ENCODE results near the gene GH2. TPM values are rescaled to one million over a fixed set of nuclear protein-coding genes. Genes with fewer than 3 reads are reported as not detected.

Gene GH2
- total RNA-seq, 1 donor from 2014 or later, result not detected

DNA sequence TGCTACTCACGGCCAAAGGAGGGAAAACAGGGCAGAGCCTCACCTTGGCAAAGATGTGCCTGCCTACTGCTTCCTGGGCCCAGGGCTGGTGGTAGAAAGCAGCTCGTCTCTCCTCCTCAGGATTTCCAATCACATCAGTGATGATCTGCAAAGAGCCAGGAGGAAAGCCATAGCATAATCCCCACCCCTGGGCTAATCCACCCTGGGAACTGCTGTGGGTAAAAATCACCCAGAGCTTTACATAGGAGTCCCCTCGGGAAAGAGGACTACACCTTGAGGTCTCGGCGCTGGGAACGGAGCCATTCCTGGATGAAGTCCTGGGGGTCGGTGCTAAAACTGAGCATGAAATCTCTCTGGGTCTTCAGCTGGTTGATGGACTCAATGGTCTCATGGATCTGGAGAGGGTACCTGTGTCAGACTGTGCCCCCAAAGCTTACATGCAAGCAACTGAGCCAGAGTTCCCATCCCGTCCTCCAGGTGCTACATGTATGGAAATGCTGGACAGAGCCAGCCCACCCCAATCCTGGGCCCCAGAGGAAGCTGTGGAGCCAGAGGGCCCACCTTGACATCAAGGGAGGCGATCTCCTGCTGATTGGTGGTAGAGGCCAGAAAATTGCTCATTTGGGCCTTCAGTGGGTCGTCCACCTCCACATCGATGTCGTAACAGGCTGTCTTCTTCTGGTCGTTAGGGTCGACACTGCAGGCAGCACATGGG is 48.6 kb downstream of the GH2 start:
- DNase-seq (ENCODE audit: low spot score) (no peak), ATAC-seq (no peak)
- intact Hi-C loops (cut with DNase I), result no loop called here

DNA sequence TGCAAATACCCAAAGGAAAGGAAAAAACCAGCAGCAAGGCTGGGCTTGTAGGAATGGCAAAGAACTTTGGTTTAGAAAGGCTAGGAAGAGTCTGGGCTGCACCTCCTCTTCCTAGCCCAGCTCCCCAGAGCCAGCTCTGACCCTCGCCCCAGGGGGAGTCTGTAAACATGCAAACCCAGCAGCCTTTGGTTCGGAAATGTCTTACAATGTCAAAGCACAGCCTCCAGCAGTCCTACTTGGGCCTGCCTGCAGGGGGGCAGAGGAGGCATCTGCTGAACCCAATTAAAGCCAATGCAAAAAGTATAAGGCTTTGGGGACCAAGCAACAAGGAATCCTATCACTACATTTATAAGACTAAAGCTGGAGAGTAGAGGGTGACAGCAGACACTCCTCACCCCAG is 49.3 kb downstream of the GH2 start:
- no peak for DNase-seq (ENCODE audit: low spot score)
- intact Hi-C loops (cut with DNase I), result no loop called here

DNA sequence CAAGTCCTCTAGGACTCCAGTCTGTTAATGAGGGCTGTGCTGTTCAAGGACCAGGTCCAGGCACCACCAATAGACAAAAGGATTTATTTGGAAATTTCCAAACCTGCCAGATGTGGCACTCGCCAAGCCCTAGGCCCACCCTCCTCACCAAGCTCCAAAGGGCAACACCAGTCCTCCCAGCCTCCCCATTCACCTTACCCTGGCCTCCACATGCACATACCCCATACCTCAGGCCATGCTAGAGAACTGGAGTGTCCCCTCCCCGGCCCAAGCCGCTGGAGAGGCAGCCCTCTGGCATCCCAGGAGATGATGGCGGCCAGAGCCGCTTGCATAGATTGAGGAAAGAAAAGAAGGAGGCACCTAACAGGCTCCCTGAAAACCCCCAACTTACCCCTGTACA is 49.7 kb downstream of the GH2 start:
- intact Hi-C loops (cut with DNase I), result no loop called here
- no peak for ATAC-seq
- no peak for DNase-seq (ENCODE audit: low spot score)

More for the DNA sequence above, 49.3 kb downstream of the GH2 start:
- ATAC-seq, result no peak

DNA sequence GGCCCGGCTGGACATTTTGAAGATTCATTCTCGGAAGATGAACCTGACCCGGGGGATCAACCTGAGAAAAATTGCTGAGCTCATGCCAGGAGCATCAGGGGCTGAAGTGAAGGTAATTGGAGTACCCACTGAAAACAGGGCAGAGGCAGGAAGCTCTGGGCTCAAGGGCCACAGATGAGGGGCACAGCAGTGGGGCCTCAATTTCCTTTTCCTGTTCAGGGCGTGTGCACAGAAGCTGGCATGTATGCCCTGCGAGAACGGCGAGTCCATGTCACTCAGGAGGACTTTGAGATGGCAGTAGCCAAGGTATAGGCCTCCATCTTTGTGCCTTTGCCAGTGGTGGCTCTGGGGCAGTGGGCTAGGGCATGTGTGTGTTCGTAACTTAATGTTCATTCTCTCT is 50.2 kb downstream of the GH2 start:
- ATAC-seq (no peak), DNase-seq (ENCODE audit: low spot score) (no peak)
- intact Hi-C loops (cut with DNase I), result no loop called here

DNA sequence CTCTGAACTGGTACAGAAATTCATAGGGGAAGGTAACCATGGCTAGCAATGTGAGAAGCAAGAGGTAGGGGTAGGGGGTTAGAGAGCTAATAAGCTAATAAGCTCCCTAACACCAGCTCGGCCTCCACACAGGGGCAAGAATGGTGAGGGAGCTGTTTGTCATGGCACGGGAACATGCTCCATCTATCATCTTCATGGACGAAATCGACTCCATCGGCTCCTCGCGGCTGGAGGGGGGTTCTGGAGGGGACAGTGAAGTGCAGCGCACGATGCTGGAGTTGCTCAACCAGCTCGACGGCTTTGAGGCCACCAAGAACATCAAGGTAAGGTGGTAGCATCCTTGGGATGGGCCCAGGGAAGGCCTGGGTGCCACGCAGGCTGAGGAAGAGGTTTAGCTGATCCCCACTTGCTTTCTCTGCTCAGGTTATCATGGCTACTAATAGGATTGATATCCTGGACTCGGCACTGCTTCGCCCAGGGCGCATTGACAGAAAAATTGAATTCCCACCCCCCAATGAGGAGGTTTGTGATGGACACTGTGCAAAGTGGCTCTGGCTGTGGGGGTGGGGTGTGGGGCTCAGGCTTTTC is 50.7 kb downstream of the GH2 start:
- DNase-seq (ENCODE audit: low spot score) (no peak), ATAC-seq (no peak)
- intact Hi-C loops (cut with DNase I), result no loop called here

DNA sequence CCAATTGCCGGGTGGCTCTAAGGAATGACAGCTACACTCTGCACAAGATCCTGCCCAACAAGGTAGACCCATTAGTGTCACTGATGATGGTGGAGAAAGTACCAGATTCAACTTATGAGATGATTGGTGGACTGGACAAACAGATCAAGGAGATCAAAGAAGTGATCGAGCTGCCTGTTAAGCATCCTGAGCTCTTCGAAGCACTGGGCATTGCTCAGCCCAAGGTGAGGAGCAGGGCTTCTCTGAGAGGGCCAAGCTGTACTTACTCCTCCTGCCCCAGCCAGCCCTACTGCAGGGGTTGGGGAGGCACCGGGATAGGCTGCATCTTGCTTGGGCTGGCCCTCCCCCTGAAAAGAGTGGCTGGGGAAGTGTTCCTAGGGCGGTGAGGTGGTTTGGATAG is 51.5 kb downstream of the GH2 start:
- intact Hi-C loops (cut with DNase I), result no loop called here
- no peak for ATAC-seq
- no peak for DNase-seq (ENCODE audit: low spot score)

Other genes starting within 250 kb of the GH2 start
- 20.7 TPM for gene LIMD2, start 181.8 kb downstream of the GH2 start, total RNA-seq
- 54.3 TPM for gene STRADA, start 140.1 kb downstream of the GH2 start, total RNA-seq
- 74.0 TPM for gene CCDC47, start 108.3 kb downstream of the GH2 start, total RNA-seq
- 139 TPM for gene DDX42, start 107.8 kb downstream of the GH2 start, total RNA-seq
- gene PSMC5, start 54.5 kb downstream of the GH2 start, total RNA-seq, result 77.1 TPM
- gene FTSJ3, start 54.3 kb downstream of the GH2 start, total RNA-seq, result 41.9 TPM
- gene SMARCD2, start 39.3 kb downstream of the GH2 start, total RNA-seq, result 50.4 TPM
- gene CSH2, start 8.3 kb downstream of the GH2 start, total RNA-seq, result not detected
- gene CSH1, start 14.6 kb upstream of the GH2 start, total RNA-seq, result not detected
- not detected for gene CSHL1, start 29.3 kb upstream of the GH2 start, total RNA-seq
- gene GH1, start 36.9 kb upstream of the GH2 start, total RNA-seq, result not detected
- 5.3 TPM for gene CD79B, start 50.4 kb upstream of the GH2 start, total RNA-seq
- gene SCN4A, start 91.0 kb upstream of the GH2 start, total RNA-seq, result 3.5 TPM
- gene PRR29, start 116.4 kb upstream of the GH2 start, total RNA-seq, result 1.0 TPM
- gene ICAM2, start 138.7 kb upstream of the GH2 start, total RNA-seq, result 38.2 TPM
- 22.2 TPM for gene ERN1, start 248.2 kb upstream of the GH2 start, total RNA-seq